ENCODE results near the gene PPP1R13B.

DNA sequence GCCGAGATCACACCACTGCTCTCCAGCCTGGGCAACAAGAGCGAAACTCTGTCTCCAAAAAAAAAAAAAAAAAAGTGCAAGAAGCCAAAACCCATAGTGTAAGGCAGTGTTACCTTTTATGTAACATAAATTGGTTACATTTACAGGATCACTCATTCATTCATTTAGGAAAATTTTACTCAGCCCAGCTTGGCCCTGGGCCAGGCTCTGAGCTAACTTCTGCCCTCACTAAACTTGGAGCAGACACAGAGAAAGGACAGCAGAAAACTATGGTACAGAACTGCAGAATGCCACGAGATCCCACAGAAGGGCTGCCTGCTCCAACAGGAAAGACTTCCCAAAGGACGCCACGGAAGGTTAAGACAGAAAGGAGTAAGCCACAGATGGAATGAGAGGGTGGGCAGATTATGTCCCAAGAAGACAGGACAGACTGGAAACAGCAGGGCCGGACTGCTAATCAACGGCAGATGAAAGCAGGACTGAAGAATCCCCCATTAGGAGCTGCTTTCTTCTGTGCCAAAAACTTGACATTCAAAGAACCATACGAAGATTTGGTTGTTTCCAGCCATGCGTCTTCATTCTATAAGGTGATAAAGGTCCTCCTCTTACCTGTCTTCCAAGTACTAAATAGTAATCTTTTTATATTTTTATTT, 18.9 kb downstream of the PPP1R13B start:
- TF ChIP-seq, protein P1, sequence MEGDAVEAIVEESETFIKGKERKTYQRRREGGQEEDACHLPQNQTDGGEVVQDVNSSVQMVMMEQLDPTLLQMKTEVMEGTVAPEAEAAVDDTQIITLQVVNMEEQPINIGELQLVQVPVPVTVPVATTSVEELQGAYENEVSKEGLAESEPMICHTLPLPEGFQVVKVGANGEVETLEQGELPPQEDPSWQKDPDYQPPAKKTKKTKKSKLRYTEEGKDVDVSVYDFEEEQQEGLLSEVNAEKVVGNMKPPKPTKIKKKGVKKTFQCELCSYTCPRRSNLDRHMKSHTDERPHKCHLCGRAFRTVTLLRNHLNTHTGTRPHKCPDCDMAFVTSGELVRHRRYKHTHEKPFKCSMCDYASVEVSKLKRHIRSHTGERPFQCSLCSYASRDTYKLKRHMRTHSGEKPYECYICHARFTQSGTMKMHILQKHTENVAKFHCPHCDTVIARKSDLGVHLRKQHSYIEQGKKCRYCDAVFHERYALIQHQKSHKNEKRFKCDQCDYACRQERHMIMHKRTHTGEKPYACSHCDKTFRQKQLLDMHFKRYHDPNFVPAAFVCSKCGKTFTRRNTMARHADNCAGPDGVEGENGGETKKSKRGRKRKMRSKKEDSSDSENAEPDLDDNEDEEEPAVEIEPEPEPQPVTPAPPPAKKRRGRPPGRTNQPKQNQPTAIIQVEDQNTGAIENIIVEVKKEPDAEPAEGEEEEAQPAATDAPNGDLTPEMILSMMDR (conservative IDR thresholded peaks at IDR 0.05; ENCODE audit: low read length), result no peak
- TF ChIP-seq EZH2phosphoT487 (IDR thresholded peaks at IDR 0.05; ENCODE audit: borderline replicate concordance, low read depth, low read length), result no peak
